ENCODE results near the gene MST1. TPM values are rescaled to one million over a fixed set of nuclear protein-coding genes. Genes with fewer than 3 reads are reported as not detected.

MST1 gene
- total RNA-seq, 4 donors from 2014 or later, result 2.3 to 12.2 (median 2.7) TPM

DNA sequence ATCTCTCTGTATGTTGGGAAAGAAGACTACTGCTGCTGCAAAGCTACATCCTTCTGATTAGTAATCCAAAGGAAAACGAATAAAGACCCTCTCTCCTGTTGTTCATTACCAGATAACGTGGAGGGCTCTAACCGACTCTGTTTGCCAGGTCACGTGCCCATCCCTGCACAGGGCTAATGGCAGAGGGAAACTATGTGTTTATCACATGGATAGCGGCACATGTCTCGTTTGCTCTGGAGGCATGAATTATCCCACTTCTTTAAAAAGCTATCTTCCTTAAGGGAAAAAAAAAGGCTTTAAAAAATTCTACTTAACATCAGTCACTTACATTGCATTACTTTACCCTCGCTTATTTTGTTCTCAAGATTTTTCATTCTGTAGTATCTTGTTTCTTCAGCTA, 48.0 kb downstream of the MST1 start:
- Histone ChIP-seq H3K4me3 (no peak overlapping the region), H3K27me3 (no peaks in the 10 kb centered on the region), H3K9me3 (no peaks in the 10 kb centered on the region), H3K36me3 (no peaks in the 10 kb centered on the region), H3K27ac (no peak overlapping the region), H3K4me1 (peaks cover 0 to 8% (median 0%) of the 10 kb centered on the region in 3 donors)
- intact Hi-C loops (cut with DNase I), result no loop called here
- no peak for DNase-seq
- 64 to 70% methylated on average over 7 of the region's 7 CpGs for WGBS, 2 donors
- TF ChIP-seq CTCF (IDR thresholded peaks at IDR 0.05) (no peak), POLR2A (IDR thresholded peaks at IDR 0.05) (no peak)

- 44 to 93% methylated on average over 1 to 2 of the region's 2 CpGs for WGBS, 2 donors
- H3K4me1 ChIP-seq, result peaks cover 0 to 8% (median 0%) of the 10 kb centered on the region in 3 donors
- DNase-seq, result no peak
- no peaks in the 10 kb centered on the region for H3K27me3 ChIP-seq
- H3K36me3 ChIP-seq, result no peaks in the 10 kb centered on the region
- H3K4me3 ChIP-seq, result no peak overlapping the region
- no peak for TF ChIP-seq POLR2A (IDR thresholded peaks at IDR 0.05)
- TF ChIP-seq CTCF (IDR thresholded peaks at IDR 0.05), result no peak
- H3K9me3 ChIP-seq, result no peaks in the 10 kb centered on the region
- intact Hi-C loops (cut with DNase I), result no loop called here
- H3K27ac ChIP-seq, result no peak overlapping the region
These were observed 49.7 kb downstream of the MST1 start for GRCh38 chr3:49639551-49639950.

DNA sequence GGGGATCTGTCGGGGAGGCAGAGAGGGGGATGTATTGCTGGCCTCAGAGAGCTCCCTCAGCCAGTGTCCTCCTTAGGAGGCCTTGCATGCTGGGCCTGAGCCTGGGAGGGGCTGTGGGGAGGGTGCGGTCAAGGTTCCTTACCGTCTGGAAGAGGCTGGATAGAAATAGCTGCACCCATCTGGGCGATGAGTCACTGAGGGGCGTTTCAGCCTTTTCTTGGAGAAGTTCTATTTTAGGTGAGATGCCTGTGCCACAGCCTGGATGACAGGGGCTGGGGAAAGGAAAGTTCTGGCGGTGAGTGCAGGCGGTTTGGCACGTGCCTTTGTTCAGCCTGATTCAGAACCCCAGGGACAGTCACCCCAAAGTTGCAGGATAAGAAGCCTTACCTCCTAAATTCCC, 50.8 kb downstream of the MST1 start:
- WGBS, 2 donors, result 25 to 45% methylated on average over 4 of the region's 8 CpGs
- DNase-seq, result no peak
- intact Hi-C loops (cut with DNase I), result no loop called here
- no peaks in the 10 kb centered on the region for H3K36me3 ChIP-seq
- no peaks in the 10 kb centered on the region for H3K27me3 ChIP-seq
- H3K9me3 ChIP-seq, result no peaks in the 10 kb centered on the region
- TF ChIP-seq CTCF (IDR thresholded peaks at IDR 0.05) (no peak), POLR2A (IDR thresholded peaks at IDR 0.05) (no peak)
- peaks cover 0 to 8% (median 0%) of the 10 kb centered on the region in 3 donors for H3K4me1 ChIP-seq
- no peak overlapping the region for H3K4me3 ChIP-seq
- no peak overlapping the region for H3K27ac ChIP-seq

GRCh38 chr3:49636883-49637609, 52.2 kb downstream of the MST1 start:
- no peak overlapping the region for H3K27ac ChIP-seq
- TF ChIP-seq POLR2A (IDR thresholded peaks at IDR 0.05) (no peak), CTCF (IDR thresholded peaks at IDR 0.05) (no peak)
- DNase-seq, result no peak
- intact Hi-C loops (cut with DNase I), result no loop called here
- H3K4me3 ChIP-seq, result no peak overlapping the region
- 18 to 22% methylated on average over 3 to 5 of the region's 7 CpGs for WGBS, 2 donors
- no peaks in the 10 kb centered on the region for H3K27me3 ChIP-seq
- peaks cover 0 to 8% (median 0%) of the 10 kb centered on the region in 3 donors for H3K4me1 ChIP-seq
- H3K36me3 ChIP-seq, result no peaks in the 10 kb centered on the region
- H3K9me3 ChIP-seq, result no peaks in the 10 kb centered on the region

GRCh38 chr3:49634736-49635135, 54.5 kb downstream of the MST1 start:
- Histone ChIP-seq H3K27ac (no peak overlapping the region), H3K9me3 (peaks cover 0 to 6% (median 0%) of the 10 kb centered on the region in 3 donors), H3K36me3 (no peaks in the 10 kb centered on the region), H3K4me3 (no peak overlapping the region), H3K4me1 (peaks cover 0 to 8% (median 0%) of the 10 kb centered on the region in 3 donors), H3K27me3 (no peaks in the 10 kb centered on the region)
- no peak for DNase-seq
- intact Hi-C loops (cut with DNase I), result no loop called here
- TF ChIP-seq POLR2A (IDR thresholded peaks at IDR 0.05), result no peak
- WGBS, 2 donors, result 68 to 73% methylated on average over 3 of the region's 3 CpGs

Small RNA genes within 50 kb of the gene (small RNA-seq; reads per million reads assigned to genes)
- 0 reads per million in 4 donors for gene AMIGO3

Other genes with a start within 250 kb of the MST1 start
- gene DAG1, start 219.2 kb downstream of the MST1 start, total RNA-seq, result 10 to 100 TPM; 36.2 to 74.2 (median 51.3) TPM
- gene BSN, start 135.0 kb downstream of the MST1 start, total RNA-seq, result under 1 TPM; 0.11 to 0.19 (median 0.16) TPM
- 100 to 1,000 TPM in 1 of 4 donors, 10 to 100 TPM in 3; 60.7 to 102 (median 89.4) TPM for gene APEH, start 15.1 kb downstream of the MST1 start, total RNA-seq
- gene RNF123, start 83 bp upstream of the MST1 start, total RNA-seq, result 10 to 100 TPM; 14.7 to 21.8 (median 15.8) TPM
- gene AMIGO3, start 30.2 kb upstream of the MST1 start, total RNA-seq, result 1 to 10 TPM in 2 of 4 donors, not detected in 2; 1.3 to 2.2 TPM
- 10 to 100 TPM; 17.7 to 49.7 (median 33.8) TPM for gene GMPPB, start 34.5 kb upstream of the MST1 start, total RNA-seq
- gene IP6K1, start 97.1 kb upstream of the MST1 start, total RNA-seq, result 10 to 100 TPM; 23.0 to 35.1 (median 28.1) TPM
- not detected for gene CDHR4, start 110.4 kb upstream of the MST1 start, total RNA-seq
- 10 to 100 TPM; 15.2 to 23.3 (median 19.9) TPM for gene INKA1, start 113.8 kb upstream of the MST1 start, total RNA-seq
- gene UBA7, start 124.5 kb upstream of the MST1 start, total RNA-seq, result 10 to 100 TPM in 3 of 4 donors, 1 to 10 TPM in 1; 8.1 to 43.3 (median 33.8) TPM
- gene TRAIP, start 167.1 kb upstream of the MST1 start, total RNA-seq, result 10 to 100 TPM in 1 of 4 donors, 1 to 10 TPM in 3; 2.3 to 10.1 (median 4.1) TPM
- under 1 TPM in 1 of 4 donors, not detected in 3; 0.19 TPM for gene CAMKV, start 180.4 kb upstream of the MST1 start, total RNA-seq
- 10 to 100 TPM in 3 of 4 donors, 1 to 10 TPM in 1; 5.4 to 26.5 (median 14.5) TPM for gene MST1R, start 214.4 kb upstream of the MST1 start, total RNA-seq
- 10 to 100 TPM; 12.9 to 17.2 (median 14.1) TPM for gene MON1A, start 240.3 kb upstream of the MST1 start, total RNA-seq

All from esophagus squamous epithelium (tissue), 5 donors.